Measurements from ENCODE around the gene CASP9. TPM values are rescaled to one million over a fixed set of nuclear protein-coding genes. Genes with fewer than 3 reads are reported as not detected.

Gene CASP9
- total and polyA plus RNA-seq, 2 experiments from 2014 or later, result 7.7 to 25.0 TPM

- TF ChIP-seq ZNF462 (CRISPR knock-in tag; IDR thresholded peaks at IDR 0.05), result no peak
- no peak for TF ChIP-seq ZNF331 (CRISPR knock-in tag; IDR thresholded peaks at IDR 0.05; ENCODE audit: low read depth)
- no peak for TF ChIP-seq CTCF (conservative IDR thresholded peaks at IDR 0.05; ENCODE audit: low read depth in 2 of 2)
- TF ChIP-seq STAT1 (IDR thresholded peaks at IDR 0.05; ENCODE audit: unreplicated experiment), result no peak
These were observed 68.5 kb downstream of the CASP9 start (continued) for GRCh38 chr1:15455522-15455921.

- Mint-ChIP-seq H3K4me1 (peaks cover 6% of the 10 kb centered on the region; the same call in 1 of the 3 replicates), H3K9me3 (peaks cover 4% of the 10 kb centered on the region), H3K27ac (no peak overlapping the region), H3K27me3 (ENCODE audit: insufficient read depth, low read depth, poor library complexity) (peaks cover 8% of the 10 kb centered on the region), H3K4me3 (no peak overlapping the region), H3K36me3 (ENCODE audit: low read depth) (no peaks in the 10 kb centered on the region; the same call in 2 of the 3 replicates)
- Histone ChIP-seq H3K4me3 (no peak overlapping the region), H3K4me1 (ENCODE audit: insufficient read depth) (no peaks in the 10 kb centered on the region), H3K36me3 (ENCODE audit: insufficient read depth) (no peaks in the 10 kb centered on the region), H2AFZ (no peak overlapping the region), H3K27ac (ENCODE audit: low read depth) (no peak overlapping the region), H3F3A (replicated peaks; ENCODE audit: low read depth) (no peaks in the 10 kb centered on the region), H4K20me1 (replicated peaks; ENCODE audit: insufficient read depth) (no peaks in the 10 kb centered on the region), H3K9me2 (ENCODE audit: insufficient read depth) (no peaks in the 10 kb centered on the region), H3K27me3 (ENCODE audit: insufficient read depth) (no peaks in the 10 kb centered on the region), H3K79me2 (replicated peaks; ENCODE audit: insufficient read depth) (no peaks in the 10 kb centered on the region), H3K4me2 (no peak overlapping the region)
- DNase-seq (ENCODE audit: low spot score), result no peak
- no peak for ATAC-seq
- TF ChIP-seq JUNB (IDR thresholded peaks at IDR 0.05; ENCODE audit: unreplicated experiment), result no peak
- no peak for TF ChIP-seq CTCF (conservative IDR thresholded peaks at IDR 0.05; ENCODE audit: low read depth in 2 of 2)
- no peak for TF ChIP-seq EZH2phosphoT487 (IDR thresholded peaks at IDR 0.05; ENCODE audit: unreplicated experiment)
- no peak for TF ChIP-seq ZNF114 (CRISPR knock-in tag; IDR thresholded peaks at IDR 0.05)
- TF ChIP-seq CREB1 (CRISPR knock-in tag; IDR thresholded peaks at IDR 0.05; ENCODE audit: low read depth), result no peak
These were observed 69.8 kb downstream of the CASP9 start for GRCh38 chr1:15454256-15454655.
